OCI-LY3 (cell line): Measurements from ENCODE around the gene GRID2.

ENCODE experiments used
- EZH2phosphoT487 ChIP-seq: fragments of 200-600 bp; shearing (Covaris generic); IDR thresholded peaks from 2 replicates; pipeline ENCODE4 v1.6.1; 2018; ENCODE audit warnings: antibody characterized with exemption, mixed run types, low read depth
- TF ChIP-seq, protein P1 (sequence below): fragments of 200-600, 300-600 bp; sonication (generic); IDR thresholded peaks from 2 replicates; pipeline ENCODE4 v1.5.1; 2014; ENCODE audit warnings: antibody characterized with exemption, low read length, low read depth

- TF ChIP-seq, protein P1, sequence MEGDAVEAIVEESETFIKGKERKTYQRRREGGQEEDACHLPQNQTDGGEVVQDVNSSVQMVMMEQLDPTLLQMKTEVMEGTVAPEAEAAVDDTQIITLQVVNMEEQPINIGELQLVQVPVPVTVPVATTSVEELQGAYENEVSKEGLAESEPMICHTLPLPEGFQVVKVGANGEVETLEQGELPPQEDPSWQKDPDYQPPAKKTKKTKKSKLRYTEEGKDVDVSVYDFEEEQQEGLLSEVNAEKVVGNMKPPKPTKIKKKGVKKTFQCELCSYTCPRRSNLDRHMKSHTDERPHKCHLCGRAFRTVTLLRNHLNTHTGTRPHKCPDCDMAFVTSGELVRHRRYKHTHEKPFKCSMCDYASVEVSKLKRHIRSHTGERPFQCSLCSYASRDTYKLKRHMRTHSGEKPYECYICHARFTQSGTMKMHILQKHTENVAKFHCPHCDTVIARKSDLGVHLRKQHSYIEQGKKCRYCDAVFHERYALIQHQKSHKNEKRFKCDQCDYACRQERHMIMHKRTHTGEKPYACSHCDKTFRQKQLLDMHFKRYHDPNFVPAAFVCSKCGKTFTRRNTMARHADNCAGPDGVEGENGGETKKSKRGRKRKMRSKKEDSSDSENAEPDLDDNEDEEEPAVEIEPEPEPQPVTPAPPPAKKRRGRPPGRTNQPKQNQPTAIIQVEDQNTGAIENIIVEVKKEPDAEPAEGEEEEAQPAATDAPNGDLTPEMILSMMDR, result no peak
- no peak for TF ChIP-seq EZH2phosphoT487
These were observed 24.5 kb upstream of the GRID2 start for GRCh38 chr4:92279296-92279695.
